ENCODE measurements around the gene LGALS4. TPM values are rescaled to one million over a fixed set of nuclear protein-coding genes. Genes with fewer than 3 reads are reported as not detected.

Gene LGALS4
- total and polyA plus RNA-seq, 2 experiments from 2014 or later = 0.87 TPM; not detected in 1

GRCh38 chr19:38833092-38833425, 20.3 kb upstream of the LGALS4 start:
- no peak for ATAC-seq
- peaks cover 8% of the 10 kb centered on the region; the same call in 1 of the 2 replicates for H3K79me2 ChIP-seq (replicated peaks; ENCODE audit: insufficient read depth)
- H3K4me2 ChIP-seq = no peak overlapping the region
- H3K36me3 Mint-ChIP-seq (ENCODE audit: low read depth) = peaks cover 53% of the 10 kb centered on the region
- no peak overlapping the region for H3K4me3 Mint-ChIP-seq
- peak overlapping the region; percentile 86 for H3K27ac ChIP-seq (ENCODE audit: low read depth)
- peak overlapping the region; percentile 56; the same call in 1 of the 2 replicates for H3K27ac Mint-ChIP-seq
- H3K4me1 Mint-ChIP-seq = peaks cover 13% of the 10 kb centered on the region
- TF ChIP-seq CTCF (conservative IDR thresholded peaks at IDR 0.05; ENCODE audit: low read depth in 2 of 2) = no peak
- no peak for TF ChIP-seq ZNF462 (CRISPR knock-in tag; IDR thresholded peaks at IDR 0.05)
- no peak for TF ChIP-seq ZNF331 (CRISPR knock-in tag; IDR thresholded peaks at IDR 0.05; ENCODE audit: low read depth)
- TF ChIP-seq EZH2phosphoT487 (IDR thresholded peaks at IDR 0.05; ENCODE audit: unreplicated experiment) = no peak
- no peak for TF ChIP-seq CREB1 (CRISPR knock-in tag; IDR thresholded peaks at IDR 0.05; ENCODE audit: low read depth)
- no peak for TF ChIP-seq NANOG (IDR thresholded peaks at IDR 0.05; ENCODE audit: borderline replicate concordance)
- no peak for TF ChIP-seq JUNB (IDR thresholded peaks at IDR 0.05; ENCODE audit: unreplicated experiment)
- no peak for TF ChIP-seq ETS1 (IDR thresholded peaks at IDR 0.05)
- no peak for TF ChIP-seq REST (IDR thresholded peaks at IDR 0.05; ENCODE audit: unreplicated experiment)
- no peak for TF ChIP-seq ZNF114 (CRISPR knock-in tag; IDR thresholded peaks at IDR 0.05)
- no peak for TF ChIP-seq EZH2 (IDR thresholded peaks at IDR 0.05; ENCODE audit: low read depth, unreplicated experiment)
- no peak for TF ChIP-seq STAT1 (IDR thresholded peaks at IDR 0.05; ENCODE audit: unreplicated experiment)
- TF ChIP-seq POLR2AphosphoS5 (IDR thresholded peaks at IDR 0.05; ENCODE audit: low read depth) = no peak
- H3K9me2 ChIP-seq (ENCODE audit: insufficient read depth) = no peaks in the 10 kb centered on the region
- no peak overlapping the region for H2AFZ ChIP-seq
- peaks cover 9% of the 10 kb centered on the region for H4K20me1 ChIP-seq (replicated peaks; ENCODE audit: insufficient read depth)
- no peak for DNase-seq (ENCODE audit: low spot score)
- H3K36me3 ChIP-seq (ENCODE audit: insufficient read depth) = peaks cover 21% of the 10 kb centered on the region
- peaks cover 18% of the 10 kb centered on the region for H3K4me1 ChIP-seq (ENCODE audit: insufficient read depth)
- peaks cover 15% of the 10 kb centered on the region for H3K27me3 Mint-ChIP-seq (ENCODE audit: insufficient read depth, low read depth, poor library complexity)
- peaks cover 55% of the 10 kb centered on the region for H3F3A ChIP-seq (replicated peaks; ENCODE audit: low read depth)
- no peaks in the 10 kb centered on the region for H3K9me3 Mint-ChIP-seq
- H3K27me3 ChIP-seq (ENCODE audit: insufficient read depth) = no peaks in the 10 kb centered on the region
- no peak overlapping the region for H3K4me3 ChIP-seq

Data from GM23338 (cell line).